Ascending aorta (tissue), 2 donors: ENCODE measurements around the gene STAT4. TPM values are rescaled to one million over a fixed set of nuclear protein-coding genes. Genes with fewer than 3 reads are reported as not detected.

Experiments
- DNase-seq, 2 donors: peaks; one replicate each; pipeline ENCODE4 v3.0.0-alpha.2; 2019; ENCODE audit warnings: low spot score in 2 of 2
- H3K27ac ChIP-seq, 2 donors: fragments of 200-600 bp; sonication (generic); one replicate each; pipeline ENCODE4 v1.5.1; 2016 to 2017; ENCODE audit warnings: mild to moderate bottlenecking in 1 of 2
- H3K27me3 ChIP-seq: fragments of 200-600 bp; sonication (generic); one replicate; pipeline ENCODE4 v1.5.1; 2017
- H3K36me3 ChIP-seq, 2 donors: fragments of 200-600 bp; sonication (generic); one replicate each; pipeline ENCODE4 v1.5.1; 2016
- H3K4me1 ChIP-seq, 2 donors: fragments of 200-600 bp; sonication (generic); one replicate each; pipeline ENCODE4 v1.5.1; 2016 to 2017; ENCODE audit warnings: mild to moderate bottlenecking in 1 of 2
- H3K4me3 ChIP-seq, 2 donors: fragments of 200-600 bp; sonication (generic); one replicate each; pipeline ENCODE4 v1.5.1; 2016 to 2017; ENCODE audit warnings: mild to moderate bottlenecking in 1 of 2
- H3K9me3 ChIP-seq, 2 donors: fragments of 200-600 bp; sonication (generic); one replicate each; pipeline ENCODE4 v1.5.1; 2016
- intact Hi-C: fragments of 100-400 bp; cut with DNase I; formaldehyde crosslinking; loops from one replicate; pipeline ENCODE4 v1.15.1; 2023
- total RNA-seq: library from RNA; depleted of rRNA; stranded (reverse); fragments of >200 nt; gene quantifications from one replicate; pipeline ENCODE4 v1.1.0, GENCODE V29; 2016
- TF ChIP-seq, protein P1 (sequence below), 3 experiments: fragments of 200-600 bp in 2 of 3; fragments of 450-650 bp in 1 of 3; sonication (generic) in 2 of 3; IDR thresholded peaks; one replicate each; pipeline ENCODE4 v1.5.1; 2016 to 2019; ENCODE audit warnings: antibody characterized with exemption in 3 of 3, mild to moderate bottlenecking in 1 of 3, moderate library complexity in 1 of 3

STAT4 gene
- total RNA-seq, 1 donor from 2014 or later, result 0.85 TPM

DNA sequence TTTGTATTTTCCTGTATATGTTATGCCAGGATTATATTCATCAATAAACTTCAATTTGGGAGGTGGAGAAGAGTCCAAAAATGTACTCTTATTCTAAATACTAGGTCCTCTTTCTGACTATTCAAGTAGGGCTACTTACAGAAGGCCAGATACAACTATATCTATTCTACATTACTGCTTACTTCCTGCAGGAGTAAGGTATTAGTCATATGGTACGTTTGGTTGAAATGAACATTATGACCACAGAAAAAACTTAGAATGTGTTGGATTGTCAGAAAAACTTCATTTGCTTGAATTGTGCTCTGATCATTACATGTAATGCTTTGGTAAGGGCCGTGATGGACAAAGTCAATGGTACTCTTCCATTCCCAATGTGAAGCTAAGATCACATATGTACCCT is 35.0 kb downstream of the STAT4 start:
- no peaks in the 10 kb centered on the region for H3K36me3 ChIP-seq
- DNase-seq, result no peak
- H3K9me3 ChIP-seq, result no peaks in the 10 kb centered on the region
- no peak overlapping the region for H3K27ac ChIP-seq
- no peaks in the 10 kb centered on the region for H3K4me1 ChIP-seq
- H3K4me3 ChIP-seq, result no peak overlapping the region
- TF ChIP-seq, protein P1, sequence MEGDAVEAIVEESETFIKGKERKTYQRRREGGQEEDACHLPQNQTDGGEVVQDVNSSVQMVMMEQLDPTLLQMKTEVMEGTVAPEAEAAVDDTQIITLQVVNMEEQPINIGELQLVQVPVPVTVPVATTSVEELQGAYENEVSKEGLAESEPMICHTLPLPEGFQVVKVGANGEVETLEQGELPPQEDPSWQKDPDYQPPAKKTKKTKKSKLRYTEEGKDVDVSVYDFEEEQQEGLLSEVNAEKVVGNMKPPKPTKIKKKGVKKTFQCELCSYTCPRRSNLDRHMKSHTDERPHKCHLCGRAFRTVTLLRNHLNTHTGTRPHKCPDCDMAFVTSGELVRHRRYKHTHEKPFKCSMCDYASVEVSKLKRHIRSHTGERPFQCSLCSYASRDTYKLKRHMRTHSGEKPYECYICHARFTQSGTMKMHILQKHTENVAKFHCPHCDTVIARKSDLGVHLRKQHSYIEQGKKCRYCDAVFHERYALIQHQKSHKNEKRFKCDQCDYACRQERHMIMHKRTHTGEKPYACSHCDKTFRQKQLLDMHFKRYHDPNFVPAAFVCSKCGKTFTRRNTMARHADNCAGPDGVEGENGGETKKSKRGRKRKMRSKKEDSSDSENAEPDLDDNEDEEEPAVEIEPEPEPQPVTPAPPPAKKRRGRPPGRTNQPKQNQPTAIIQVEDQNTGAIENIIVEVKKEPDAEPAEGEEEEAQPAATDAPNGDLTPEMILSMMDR (IDR thresholded peaks at IDR 0.05), result no peak
- no peaks in the 10 kb centered on the region for H3K27me3 ChIP-seq
- intact Hi-C loops, result no loop called here

DNA sequence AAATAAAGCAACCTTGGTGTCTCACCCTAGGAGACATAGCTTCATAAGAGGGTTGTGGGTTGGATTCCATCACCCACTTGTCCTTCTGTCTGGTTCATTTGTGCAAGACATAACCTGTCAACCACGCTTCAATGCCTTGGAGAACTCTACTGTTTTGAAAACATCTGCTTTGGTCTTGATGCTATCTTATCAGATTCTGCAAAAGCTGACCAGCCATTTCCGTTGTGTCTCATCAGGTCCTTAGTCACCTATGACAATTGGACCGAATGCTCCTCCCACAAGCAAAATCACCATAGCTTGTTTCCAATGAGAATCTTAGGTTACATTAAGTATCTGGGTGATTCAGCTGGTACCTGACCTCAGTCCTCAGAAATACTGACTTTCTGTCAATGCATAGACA is 35.4 kb downstream of the STAT4 start:
- H3K27me3 ChIP-seq, result no peaks in the 10 kb centered on the region
- H3K4me1 ChIP-seq, result no peaks in the 10 kb centered on the region
- no peaks in the 10 kb centered on the region for H3K36me3 ChIP-seq
- H3K27ac ChIP-seq, result no peak overlapping the region
- TF ChIP-seq, protein P1 (IDR thresholded peaks at IDR 0.05), result no peak
- H3K9me3 ChIP-seq, result no peaks in the 10 kb centered on the region
- DNase-seq, result no peak
- H3K4me3 ChIP-seq, result no peak overlapping the region
- intact Hi-C loops, result no loop called here

DNA sequence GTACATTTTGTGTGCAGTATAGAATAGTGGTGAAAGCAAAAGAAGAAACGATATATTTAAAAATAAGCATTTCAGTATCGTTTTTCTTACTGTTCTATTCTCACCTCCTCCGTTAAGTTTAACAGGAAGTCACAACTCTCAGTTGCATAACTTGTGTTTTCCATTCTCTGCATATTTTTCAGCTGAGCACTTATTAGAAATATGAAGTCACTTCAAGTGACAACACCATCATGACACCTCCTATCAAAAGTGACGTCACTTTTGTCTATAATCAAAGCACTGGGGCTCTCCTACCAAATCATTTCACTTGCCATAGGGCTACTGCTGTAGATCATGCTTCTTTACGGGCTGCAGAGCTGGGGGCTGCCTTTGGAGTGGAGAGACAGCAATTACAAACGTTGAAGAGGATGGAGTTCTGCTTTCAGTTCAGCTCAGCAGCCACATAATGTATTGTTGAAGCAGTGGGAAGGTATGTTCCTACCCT is 36.3 kb downstream of the STAT4 start:
- H3K4me1 ChIP-seq, result no peaks in the 10 kb centered on the region
- H3K27ac ChIP-seq, result no peak overlapping the region
- TF ChIP-seq, protein P1 (IDR thresholded peaks at IDR 0.05), result no peak
- H3K9me3 ChIP-seq, result no peaks in the 10 kb centered on the region
- no peaks in the 10 kb centered on the region for H3K36me3 ChIP-seq
- H3K4me3 ChIP-seq, result no peak overlapping the region
- no peak for DNase-seq
- H3K27me3 ChIP-seq, result no peaks in the 10 kb centered on the region
- intact Hi-C loops, result no loop called here

DNA sequence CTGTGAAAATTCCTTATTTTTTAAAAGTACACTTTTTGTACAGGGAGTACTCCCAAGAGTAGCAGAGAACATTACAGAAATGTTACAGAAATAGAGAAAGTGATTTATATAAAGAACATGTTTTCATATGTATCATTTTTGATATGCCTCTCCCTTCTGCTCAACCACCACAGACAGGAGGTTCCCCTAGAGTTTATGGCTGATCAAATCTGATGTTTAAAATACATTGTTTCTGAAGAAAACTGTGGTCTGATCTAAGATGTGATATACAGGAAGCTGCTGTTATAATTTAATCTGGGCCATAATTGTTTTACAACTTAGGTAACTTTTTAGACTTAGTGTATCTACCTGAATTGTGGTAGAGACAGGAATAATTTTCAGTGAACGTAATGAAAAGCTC is 37.0 kb downstream of the STAT4 start:
- intact Hi-C loops, result no loop called here
- H3K4me1 ChIP-seq, result no peaks in the 10 kb centered on the region

DNA sequence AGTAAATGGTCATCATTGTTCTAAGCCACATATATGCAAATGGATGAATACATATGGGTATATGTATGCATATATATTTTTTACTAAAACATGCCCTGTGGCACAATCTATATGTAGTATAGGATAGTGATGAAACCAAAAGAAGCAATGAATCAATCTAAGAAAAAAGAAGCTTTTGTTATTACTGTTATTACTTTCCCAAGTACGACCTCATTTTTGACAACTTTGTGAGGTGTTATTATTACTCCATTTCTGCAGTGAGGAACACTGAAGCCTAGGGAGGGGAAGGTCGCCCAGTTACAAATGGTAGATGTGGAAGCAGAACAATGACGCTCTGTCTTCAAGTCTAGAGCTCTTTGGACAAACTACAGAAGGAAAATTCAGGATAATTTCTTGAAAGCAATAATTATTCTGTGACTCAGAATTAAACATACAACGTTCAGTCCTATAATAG is 38.3 kb downstream of the STAT4 start:
- intact Hi-C loops, result no loop called here
- no peaks in the 10 kb centered on the region for H3K36me3 ChIP-seq
- H3K27me3 ChIP-seq, result no peaks in the 10 kb centered on the region
- H3K4me1 ChIP-seq, result no peaks in the 10 kb centered on the region
- no peak overlapping the region for H3K27ac ChIP-seq
- no peak for DNase-seq
- TF ChIP-seq, protein P1 (IDR thresholded peaks at IDR 0.05), result no peak
- no peak overlapping the region for H3K4me3 ChIP-seq
- H3K9me3 ChIP-seq, result no peaks in the 10 kb centered on the region

More for the DNA sequence above, 37.0 kb downstream of the STAT4 start:
- Histone ChIP-seq H3K27me3 (no peaks in the 10 kb centered on the region), H3K9me3 (no peaks in the 10 kb centered on the region), H3K36me3 (no peaks in the 10 kb centered on the region), H3K27ac (no peak overlapping the region), H3K4me3 (no peak overlapping the region)
- TF ChIP-seq, protein P1 (IDR thresholded peaks at IDR 0.05), result no peak
- no peak for DNase-seq

DNA sequence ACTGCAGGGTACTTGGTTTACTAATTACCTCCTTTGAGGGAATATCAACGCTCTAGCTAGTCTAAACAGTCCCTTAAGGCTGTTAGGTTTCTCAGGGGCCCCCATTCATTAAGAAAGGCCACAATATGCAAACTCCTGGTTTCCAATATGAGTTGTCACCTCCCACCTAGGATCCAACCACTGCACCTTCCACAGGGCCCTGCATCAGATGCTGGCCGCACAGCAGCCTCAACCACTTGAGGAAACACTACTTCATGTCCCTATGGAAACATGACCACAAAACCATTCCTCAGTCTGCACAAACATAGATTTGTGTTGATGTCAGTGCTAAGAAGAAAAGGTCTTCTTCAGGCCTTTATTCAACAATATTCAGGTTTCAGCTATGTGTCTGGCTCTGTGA is 40.9 kb downstream of the STAT4 start:
- TF ChIP-seq, protein P1 (IDR thresholded peaks at IDR 0.05), result no peak
- Histone ChIP-seq H3K27me3 (no peaks in the 10 kb centered on the region), H3K9me3 (no peaks in the 10 kb centered on the region), H3K4me3 (no peak overlapping the region), H3K36me3 (no peaks in the 10 kb centered on the region), H3K27ac (no peak overlapping the region), H3K4me1 (no peaks in the 10 kb centered on the region)
- no peak for DNase-seq
- intact Hi-C loops, result no loop called here
